ENCODE data around the gene CD36.

CD36 gene

GRCh38 chr7:80643336-80643915 lies 5.0 kb downstream of the CD36 start:
- TF ChIP-seq ESRRG (CRISPR knock-in tag; IDR thresholded peaks at IDR 0.05) (no peak), ZFP30 (CRISPR knock-in tag; IDR thresholded peaks at IDR 0.05) (no peak), OSR1 (CRISPR knock-in tag; IDR thresholded peaks at IDR 0.05) (no peak), ZNF70 (CRISPR knock-in tag; IDR thresholded peaks at IDR 0.05) (no peak), ZC3H10 (CRISPR knock-in tag; IDR thresholded peaks at IDR 0.05) (no peak), TSHZ2 (CRISPR knock-in tag; IDR thresholded peaks at IDR 0.05) (no peak), BACH2 (CRISPR knock-in tag; IDR thresholded peaks at IDR 0.05; ENCODE audit: borderline replicate concordance) (no peak), CSDC2 (CRISPR knock-in tag; IDR thresholded peaks at IDR 0.05) (no peak), ISL1 (CRISPR knock-in tag; IDR thresholded peaks at IDR 0.05) (no peak), POU6F1 (CRISPR knock-in tag; IDR thresholded peaks at IDR 0.05; ENCODE audit: borderline replicate concordance, low read depth) (no peak)
- no peak for ATAC-seq

GRCh38 chr7:80644054-80644453 lies 5.6 kb downstream of the CD36 start:
- TF ChIP-seq SNAI2 (CRISPR knock-in tag; IDR thresholded peaks at IDR 0.05) (no peak), ZFP3 (CRISPR knock-in tag; IDR thresholded peaks at IDR 0.05) (no peak), BACH2 (CRISPR knock-in tag; IDR thresholded peaks at IDR 0.05; ENCODE audit: borderline replicate concordance) (no peak), POU6F1 (CRISPR knock-in tag; IDR thresholded peaks at IDR 0.05; ENCODE audit: borderline replicate concordance, low read depth) (no peak), ISL1 (CRISPR knock-in tag; IDR thresholded peaks at IDR 0.05) (no peak), PPARA (CRISPR knock-in tag; IDR thresholded peaks at IDR 0.05; ENCODE audit: borderline replicate concordance) (no peak), CSDC2 (CRISPR knock-in tag; IDR thresholded peaks at IDR 0.05) (no peak), CSRNP3 (CRISPR knock-in tag; IDR thresholded peaks at IDR 0.05) (no peak), PATZ1 (CRISPR knock-in tag; IDR thresholded peaks at IDR 0.05; ENCODE audit: borderline replicate concordance) (no peak), GLIS3 (CRISPR knock-in tag; IDR thresholded peaks at IDR 0.05) (no peak), TSHZ2 (CRISPR knock-in tag; IDR thresholded peaks at IDR 0.05) (no peak), TOX (CRISPR knock-in tag; IDR thresholded peaks at IDR 0.05; ENCODE audit: borderline replicate concordance) (no peak), ZNF8 (CRISPR knock-in tag; IDR thresholded peaks at IDR 0.05) (no peak), ZC3H10 (CRISPR knock-in tag; IDR thresholded peaks at IDR 0.05) (no peak), RARB (CRISPR knock-in tag; IDR thresholded peaks at IDR 0.05) (no peak)
- no peak for ATAC-seq

Data from SK-N-SH treated with all-trans-retinoic acid at 6 μM for 48 hours (cell line).